ENCODE data around the gene KCNQ5. TPM values are rescaled to one million over a fixed set of nuclear protein-coding genes. Genes with fewer than 3 reads are reported as not detected.

KCNQ5 gene
- total RNA-seq, 2 donors from 2014 or later = 0.22 to 0.56 TPM

- Histone ChIP-seq H3K27ac (no peak overlapping the region), H3K9me3 (no peaks in the 10 kb centered on the region), H3K9ac (ENCODE audit: low read depth in 2 of 2, low read length in 2 of 2) (no peak overlapping the region), H3K27me3 (no peaks in the 10 kb centered on the region), H3K4me3 (no peak overlapping the region), H3K4me1 (no peaks in the 10 kb centered on the region), H3K36me3 (no peaks in the 10 kb centered on the region)
- peak; percentile 71 for DNase-seq
- peak; percentile 86 for TF ChIP-seq CTCF (IDR thresholded peaks at IDR 0.05)
- intact Hi-C loops (cut with DNase I) = loop anchor here (2.0 to 5.0 kb wide), 2 partner anchors 513 to 717 kb away; no protein-coding TSS in a partner anchor
These were observed 508.0 kb downstream of the KCNQ5 start for GRCh38 chr6:73129653-73130443.

GRCh38 chr6:73131706-73132105 is 509.8 kb downstream of the KCNQ5 start:
- H3K27ac ChIP-seq = no peak overlapping the region
- intact Hi-C loops (cut with DNase I) = loop anchor here (2.0 to 5.0 kb wide), 2 partner anchors 514 to 719 kb away; no protein-coding TSS in a partner anchor
- no peak overlapping the region for H3K9ac ChIP-seq (ENCODE audit: low read depth in 2 of 2, low read length in 2 of 2)
- H3K36me3 ChIP-seq = no peaks in the 10 kb centered on the region
- no peak for TF ChIP-seq CTCF (IDR thresholded peaks at IDR 0.05)
- no peak overlapping the region for H3K4me3 ChIP-seq
- H3K4me1 ChIP-seq = no peaks in the 10 kb centered on the region
- DNase-seq = no peak
- no peaks in the 10 kb centered on the region for H3K9me3 ChIP-seq
- no peaks in the 10 kb centered on the region for H3K27me3 ChIP-seq

- no peak overlapping the region for H3K27ac ChIP-seq
- no peak overlapping the region for H3K9ac ChIP-seq (ENCODE audit: low read depth in 2 of 2, low read length in 2 of 2)
- peak; percentile 26 for DNase-seq
- H3K4me1 ChIP-seq = no peaks in the 10 kb centered on the region
- no peaks in the 10 kb centered on the region for H3K27me3 ChIP-seq
- intact Hi-C loops (cut with DNase I) = loop anchor here (5.0 kb wide), 1 partner anchor 517 kb away; no protein-coding TSS in a partner anchor
- no peak overlapping the region for H3K4me3 ChIP-seq
- no peak for TF ChIP-seq CTCF (IDR thresholded peaks at IDR 0.05)
- no peaks in the 10 kb centered on the region for H3K36me3 ChIP-seq
- no peaks in the 10 kb centered on the region for H3K9me3 ChIP-seq
These were observed 512.7 kb downstream of the KCNQ5 start for GRCh38 chr6:73134588-73134987.

- Histone ChIP-seq H3K4me1 (no peaks in the 10 kb centered on the region), H3K9me3 (no peaks in the 10 kb centered on the region)
- no peak for TF ChIP-seq CTCF (IDR thresholded peaks at IDR 0.05)
These were observed 518.0 kb downstream of the KCNQ5 start for GRCh38 chr6:73139681-73140383.

GRCh38 chr6:73143551-73143950 is 521.7 kb downstream of the KCNQ5 start:
- Histone ChIP-seq H3K27me3 (no peaks in the 10 kb centered on the region), H3K9me3 (no peaks in the 10 kb centered on the region), H3K9ac (ENCODE audit: low read depth in 2 of 2, low read length in 2 of 2) (no peak overlapping the region), H3K4me3 (no peak overlapping the region), H3K27ac (no peak overlapping the region), H3K4me1 (no peaks in the 10 kb centered on the region), H3K36me3 (no peaks in the 10 kb centered on the region)
- TF ChIP-seq CTCF (IDR thresholded peaks at IDR 0.05) = no peak
- no peak for DNase-seq
- intact Hi-C loops (cut with DNase I) = no loop called here

More at GRCh38 chr6:73139681-73140383, 518.0 kb downstream of the KCNQ5 start:
- no peaks in the 10 kb centered on the region for H3K36me3 ChIP-seq
- no peak overlapping the region for H3K9ac ChIP-seq (ENCODE audit: low read depth in 2 of 2, low read length in 2 of 2)
- H3K27me3 ChIP-seq = no peaks in the 10 kb centered on the region
- H3K27ac ChIP-seq = no peak overlapping the region
- DNase-seq = no peak
- intact Hi-C loops (cut with DNase I) = no loop called here
- no peak overlapping the region for H3K4me3 ChIP-seq
